ENCODE measurements around the gene CASK.
A peak's percentile ranks its signal among the peaks of the same experiment; 100 is the strongest.

CASK gene

GRCh38 chrX:41588271-41588670 lies 335.1 kb downstream of the CASK start:
- H3K4me3 ChIP-seq (ENCODE audit: low read depth, low read length): no peak overlapping the region
- DNase-seq (ENCODE audit: low read depth): no peak
- no peak for TF ChIP-seq CTCF (IDR thresholded peaks at IDR 0.05; ENCODE audit: low read depth, low read length, missing control alignments)

- no peak for TF ChIP-seq CTCF (IDR thresholded peaks at IDR 0.05; ENCODE audit: low read depth, low read length, missing control alignments)
- H3K4me3 ChIP-seq (ENCODE audit: low read depth, low read length): no peak overlapping the region
- DNase-seq (ENCODE audit: low read depth): no peak
Observed at GRCh38 chrX:41580423-41581064, 342.8 kb downstream of the CASK start.

GRCh38 chrX:41563876-41564275 lies 359.5 kb downstream of the CASK start:
- no peak for DNase-seq (ENCODE audit: low read depth)
- no peak for TF ChIP-seq CTCF (IDR thresholded peaks at IDR 0.05; ENCODE audit: low read depth, low read length, missing control alignments)
- no peak overlapping the region for H3K4me3 ChIP-seq (ENCODE audit: low read depth, low read length)

GRCh38 chrX:41561045-41561444 lies 362.3 kb downstream of the CASK start:
- TF ChIP-seq CTCF (IDR thresholded peaks at IDR 0.05; ENCODE audit: low read depth, low read length, missing control alignments): no peak
- DNase-seq (ENCODE audit: low read depth): peak; percentile 22
- no peak overlapping the region for H3K4me3 ChIP-seq (ENCODE audit: low read depth, low read length)

GRCh38 chrX:41559235-41560052 lies 363.9 kb downstream of the CASK start:
- no peak for TF ChIP-seq CTCF (IDR thresholded peaks at IDR 0.05; ENCODE audit: low read depth, low read length, missing control alignments)
- H3K4me3 ChIP-seq (ENCODE audit: low read depth, low read length): no peak overlapping the region
- no peak for DNase-seq (ENCODE audit: low read depth)

GRCh38 chrX:41558531-41558930 lies 364.8 kb downstream of the CASK start:
- peak; percentile 24 for TF ChIP-seq CTCF (IDR thresholded peaks at IDR 0.05; ENCODE audit: low read depth, low read length, missing control alignments)
- H3K4me3 ChIP-seq (ENCODE audit: low read depth, low read length): no peak overlapping the region
- no peak for DNase-seq (ENCODE audit: low read depth)

Data from GM12864 (cell line).